ENCODE data around the gene NR2E1.

GRCh38 chr6:108195209-108195608, 29.4 kb downstream of the NR2E1 start:
- TF ChIP-seq, protein P1, sequence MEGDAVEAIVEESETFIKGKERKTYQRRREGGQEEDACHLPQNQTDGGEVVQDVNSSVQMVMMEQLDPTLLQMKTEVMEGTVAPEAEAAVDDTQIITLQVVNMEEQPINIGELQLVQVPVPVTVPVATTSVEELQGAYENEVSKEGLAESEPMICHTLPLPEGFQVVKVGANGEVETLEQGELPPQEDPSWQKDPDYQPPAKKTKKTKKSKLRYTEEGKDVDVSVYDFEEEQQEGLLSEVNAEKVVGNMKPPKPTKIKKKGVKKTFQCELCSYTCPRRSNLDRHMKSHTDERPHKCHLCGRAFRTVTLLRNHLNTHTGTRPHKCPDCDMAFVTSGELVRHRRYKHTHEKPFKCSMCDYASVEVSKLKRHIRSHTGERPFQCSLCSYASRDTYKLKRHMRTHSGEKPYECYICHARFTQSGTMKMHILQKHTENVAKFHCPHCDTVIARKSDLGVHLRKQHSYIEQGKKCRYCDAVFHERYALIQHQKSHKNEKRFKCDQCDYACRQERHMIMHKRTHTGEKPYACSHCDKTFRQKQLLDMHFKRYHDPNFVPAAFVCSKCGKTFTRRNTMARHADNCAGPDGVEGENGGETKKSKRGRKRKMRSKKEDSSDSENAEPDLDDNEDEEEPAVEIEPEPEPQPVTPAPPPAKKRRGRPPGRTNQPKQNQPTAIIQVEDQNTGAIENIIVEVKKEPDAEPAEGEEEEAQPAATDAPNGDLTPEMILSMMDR (IDR thresholded peaks at IDR 0.05): no peak
- TF ChIP-seq EP300 (IDR thresholded peaks at IDR 0.05; ENCODE audit: low read depth) (no peak), POLR2A (IDR thresholded peaks at IDR 0.05) (no peak)

All from transverse colon (tissue), 3 donors.